Measurements from ENCODE around the gene PLEKHA6. TPM values are rescaled to one million over a fixed set of nuclear protein-coding genes. Genes with fewer than 3 reads are reported as not detected.

PLEKHA6 gene
- total and polyA plus RNA-seq, 2 of the 4 experiments (the other 2 are of a cell fraction) = 8.2 to 19.9 TPM

DNA sequence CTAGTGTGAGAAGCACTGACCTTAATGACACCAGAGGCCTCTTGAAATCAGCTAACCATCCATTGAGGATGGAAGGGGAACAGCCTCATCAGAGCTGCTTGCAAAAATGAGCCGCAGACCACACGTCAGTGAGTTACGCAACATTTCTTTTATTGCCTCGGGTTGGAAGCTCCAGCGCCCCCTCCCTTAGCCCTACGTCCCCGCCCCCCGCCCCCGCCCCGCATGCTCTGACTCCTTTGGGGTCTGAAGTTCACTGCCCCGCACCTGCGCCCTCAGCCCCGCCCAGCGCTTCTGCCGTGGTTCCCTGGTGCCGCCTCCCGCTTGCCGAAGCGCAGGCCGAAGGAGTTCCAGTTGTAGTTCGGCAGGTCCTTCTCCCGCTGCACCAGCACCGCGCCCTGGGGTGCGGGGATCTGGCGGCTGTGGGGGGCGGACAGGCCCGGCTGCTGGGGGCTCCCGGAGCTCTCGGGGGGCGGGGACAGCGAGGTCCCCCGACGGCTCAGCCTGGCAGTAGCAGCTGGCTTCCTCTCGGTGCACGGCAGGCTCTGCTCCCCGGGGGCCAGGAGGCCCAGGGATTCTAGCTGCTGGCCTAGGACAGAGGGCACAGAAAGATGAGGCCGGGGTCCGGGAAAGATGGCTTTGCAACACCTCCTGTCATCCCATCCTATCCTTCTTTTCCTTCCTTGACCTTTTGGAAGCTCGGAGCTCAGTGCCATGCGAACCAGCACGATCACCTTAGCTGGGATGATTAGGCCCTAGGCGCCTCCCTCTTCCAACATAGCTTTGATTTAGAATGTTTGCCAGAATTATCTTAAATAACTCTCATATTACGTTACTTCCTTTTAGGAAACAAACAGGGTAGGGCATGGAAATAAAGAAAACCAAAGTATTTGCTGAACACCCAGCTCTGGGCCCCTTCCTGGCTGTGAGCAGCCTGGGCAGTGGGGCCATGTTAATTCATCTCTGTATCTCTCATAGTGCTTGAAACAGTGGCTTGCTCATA is 169.2 kb downstream of the PLEKHA6 start:
- H3K4me2 ChIP-seq (ENCODE audit: low read depth, low read length) = no peak overlapping the region
- peaks cover 3% of the 10 kb centered on the region; the same call in 1 of the 2 replicates for H3K27me3 ChIP-seq (ENCODE audit: control insufficient read depth, insufficient read depth, low read length)
- no peaks in the 10 kb centered on the region for H3K36me3 ChIP-seq (ENCODE audit: control insufficient read depth, insufficient read depth, low read length)
- H2AFZ ChIP-seq (replicated peaks; ENCODE audit: low read length, poor library complexity) = peak overlapping the region; percentile 78
- no peak overlapping the region for H3K14ac ChIP-seq (replicated peaks; ENCODE audit: low read depth, low read length)
- peaks cover 6 to 9% of the 10 kb centered on the region in 2 experiments; a peak in 3 of 4 replicates for H3K79me1 ChIP-seq (ENCODE audit: low read depth in 1 of 2, low read length in 2 of 2)
- H3K9me3 ChIP-seq (ENCODE audit: control insufficient read depth, insufficient read depth, low read length) = no peaks in the 10 kb centered on the region
- dilution Hi-C loops (cut with HindIII; ENCODE audit: low sequenced_read_pairs, unreplicated experiment) = no loop called here
- peak; percentile 57 for ATAC-seq (ENCODE audit: low read depth)
- H3K4me1 ChIP-seq (ENCODE audit: control insufficient read depth, insufficient read depth, low read length) = peaks cover 15% of the 10 kb centered on the region
- no peak overlapping the region for H2BK5ac ChIP-seq (ENCODE audit: low read depth, low read length, poor library complexity, severe bottlenecking)
- peaks cover 11% of the 10 kb centered on the region for H3K9me1 ChIP-seq (ENCODE audit: insufficient read depth, low read length)
- no peak overlapping the region for H3K9ac ChIP-seq (ENCODE audit: low read depth, low read length)
- H3K23ac ChIP-seq (ENCODE audit: low read depth, low read length) = no peak overlapping the region
- DNase-seq = peak; percentile 70
- WGBS, 2 experiments (ENCODE audit: extremely low coverage in 2 of 2, insufficient read length in 1 of 2) = 21% methylated on average over 10 of the region's 44 CpGs; no CpG with 5 or more reads in 1 of the 2 experiments
- H2AK5ac ChIP-seq (ENCODE audit: low read depth, low read length) = no peak overlapping the region
- no peak overlapping the region for H3K56ac ChIP-seq (ENCODE audit: extremely low read depth, insufficient read depth, low read length)
- H4K91ac ChIP-seq (ENCODE audit: insufficient read depth, low read depth, low read length) = peak overlapping the region; percentile 13; the same call in 1 of the 2 replicates
- 0 out of 2 replicates have a peak overlapping the region, but pooled peaks have one; percentile 49 for H2BK20ac ChIP-seq (ENCODE audit: low read depth, low read length)
- peak overlapping the region; percentile 15; the same call in 1 of the 2 replicates for H3K4ac ChIP-seq (ENCODE audit: low read depth, low read length)
- H2BK15ac ChIP-seq (ENCODE audit: low read depth, low read length) = 0 out of 3 replicates have a peak overlapping the region, but pooled peaks have one; percentile 35
- H2BK120ac ChIP-seq (ENCODE audit: low read depth, low read length) = peak overlapping the region; percentile 65; the same call in 1 of the 2 replicates
- H4K5ac ChIP-seq (ENCODE audit: low read depth, low read length) = no peak overlapping the region
- H3K27ac ChIP-seq (ENCODE audit: insufficient read depth, low read length) = no peak overlapping the region
- H3K4me3 ChIP-seq (ENCODE audit: insufficient read depth, low read depth, low read length) = no peak overlapping the region
- CTCF ChIA-PET = interaction anchor here (1.0 to 1.3 kb wide), 4 partner anchors 16 to 208 kb away, joined by 3 read pairs; no protein-coding TSS in a partner anchor
- intact Hi-C loops (cut with micrococcal nuclease) = no loop called here
- H3K18ac ChIP-seq (ENCODE audit: low read depth, low read length) = no peak overlapping the region
- in situ Hi-C loops (cut with MboI; ENCODE audit: low sequenced_read_pairs) = no loop called here
- no TSS peak for BruUV-seq (replicated peaks)
- TF ChIP-seq SMC3 (IDR thresholded peaks at IDR 0.05; ENCODE audit: low read depth, low read length) (no peak), MAZ (IDR thresholded peaks at IDR 0.05; ENCODE audit: borderline replicate concordance, low read depth, low read length) (no peak), CEBPB (IDR thresholded peaks at IDR 0.05; ENCODE audit: low read depth, low read length) (peak; percentile 97), USF2 (IDR thresholded peaks at IDR 0.05; ENCODE audit: low read depth, low read length) (no peak)
- TF ChIP-seq, protein P1, sequence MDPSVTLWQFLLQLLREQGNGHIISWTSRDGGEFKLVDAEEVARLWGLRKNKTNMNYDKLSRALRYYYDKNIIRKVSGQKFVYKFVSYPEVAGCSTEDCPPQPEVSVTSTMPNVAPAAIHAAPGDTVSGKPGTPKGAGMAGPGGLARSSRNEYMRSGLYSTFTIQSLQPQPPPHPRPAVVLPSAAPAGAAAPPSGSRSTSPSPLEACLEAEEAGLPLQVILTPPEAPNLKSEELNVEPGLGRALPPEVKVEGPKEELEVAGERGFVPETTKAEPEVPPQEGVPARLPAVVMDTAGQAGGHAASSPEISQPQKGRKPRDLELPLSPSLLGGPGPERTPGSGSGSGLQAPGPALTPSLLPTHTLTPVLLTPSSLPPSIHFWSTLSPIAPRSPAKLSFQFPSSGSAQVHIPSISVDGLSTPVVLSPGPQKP (IDR thresholded peaks at IDR 0.05; ENCODE audit: borderline replicate concordance, low read depth, low read length) = no peak
- POLR2A ChIA-PET (ENCODE audit: unreplicated experiment) = interaction anchor here (0.7 kb wide), 1 partner anchor 20 kb away, joined by 5 read pairs; no protein-coding TSS in a partner anchor
- H4K20me1 ChIP-seq (ENCODE audit: insufficient read depth, low read length) = no peaks in the 10 kb centered on the region
- H4K8ac ChIP-seq (ENCODE audit: low read depth in 2 of 2, low read length in 2 of 2) = peak overlapping the region; percentile 38 to 41; a peak in 1 of 4 replicates
- peak overlapping the region; percentile 10 for H2AK9ac ChIP-seq (replicated peaks; ENCODE audit: low read depth, low read length, poor library complexity)

Measured in IMR-90 (cell line).